HEK293 (cell line): ENCODE data around the gene CCL8.

Experiments used
- CTCF ChIA-PET: fragments of 350-600 bp; formaldehyde crosslinking; extraction: SDS; loops from one replicate; lab custom pipeline; 2021; ENCODE audit warnings: antibody characterized with exemption; lab: Yijun Ruan, JAX
- POLR2A ChIA-PET: fragments of 300-600 bp; formaldehyde crosslinking; extraction: SDS; loops from one replicate; lab custom pipeline; 2020; ENCODE audit warnings: antibody characterized with exemption, inconsistent platforms; lab: Yijun Ruan, JAX
- H3K27ac ChIP-seq: fragments of 200-500 bp; sonication (Bioruptor generic); 2 replicates; pipeline ENCODE4 v1.5.1; 2014; ENCODE audit warnings: low read depth, low read length, control low read depth, inconsistent platforms; ENCODE audit errors: extremely low read depth
- H3K36me3 ChIP-seq, 2 experiments: fragments of 200-500 bp in 1 of 2; sonication (Bioruptor generic) in 1 of 2; 1 replicate in 1 of 2; 2 replicates in 1 of 2; pipeline ENCODE4 v1.5.1; 2014 to 2017; ENCODE audit warnings: inconsistent platforms in 2 of 2, low read length in 2 of 2; ENCODE audit not compliant: control insufficient read depth in 2 of 2, insufficient read depth in 1 of 2
- H3K4me1 ChIP-seq: fragments of 200-500 bp; sonication (Bioruptor generic); 2 replicates; pipeline ENCODE4 v1.5.1; 2014; ENCODE audit warnings: mild to moderate bottlenecking, low read length, inconsistent platforms; ENCODE audit not compliant: control insufficient read depth, insufficient read depth
- H3K4me3 ChIP-seq: 2 replicates; pipeline ENCODE4 v1.5.1; 2011; ENCODE audit warnings: low read depth, mild to moderate bottlenecking, control low read depth, low read length, moderate library complexity
- H3K9me3 ChIP-seq: fragments of 200-500 bp; sonication (Bioruptor generic); 2 replicates; pipeline ENCODE4 v1.5.1; 2014; ENCODE audit warnings: low read depth, low read length, inconsistent platforms; ENCODE audit not compliant: control insufficient read depth, insufficient read depth
- MZF1 ChIP-seq: fragments of 450-650 bp; formaldehyde crosslinking; IDR thresholded peaks from 2 replicates; pipeline ENCODE4 v1.5.1; 2017; ENCODE audit warnings: missing biosample characterization, missing genetic modification characterization, borderline replicate concordance
- ZBTB1 ChIP-seq: fragments of 450-650 bp; formaldehyde crosslinking; IDR thresholded peaks from 2 replicates; pipeline ENCODE4 v1.5.1; 2016; ENCODE audit warnings: missing biosample characterization, missing genetic modification characterization
- ZFP41 ChIP-seq: fragments of 450-650 bp; formaldehyde crosslinking; IDR thresholded peaks from 2 replicates; pipeline ENCODE4 v1.5.1; 2016; ENCODE audit warnings: missing biosample characterization, missing genetic modification characterization, borderline replicate concordance
- ZNF132 ChIP-seq: fragments of 450-650 bp; formaldehyde crosslinking; IDR thresholded peaks from 2 replicates; pipeline ENCODE4 v1.5.1; 2017; ENCODE audit warnings: missing biosample characterization, missing genetic modification characterization, borderline replicate concordance
- ZNF146 ChIP-seq: fragments of 450-650 bp; formaldehyde crosslinking; IDR thresholded peaks from 2 replicates; pipeline ENCODE4 v1.5.1; 2016; ENCODE audit warnings: missing biosample characterization, missing genetic modification characterization
- ZNF174 ChIP-seq: fragments of 450-650 bp; formaldehyde crosslinking; IDR thresholded peaks from 2 replicates; pipeline ENCODE4 v1.5.0; 2017; ENCODE audit warnings: missing biosample characterization, mild to moderate bottlenecking, missing genetic modification characterization
- ZNF292 ChIP-seq: fragments of 450-650 bp; formaldehyde crosslinking; IDR thresholded peaks from 2 replicates; pipeline ENCODE4 v1.5.1; 2016; ENCODE audit warnings: low read depth, missing biosample characterization, missing genetic modification characterization, borderline replicate concordance
- ZNF354C ChIP-seq: fragments of 450-650 bp; formaldehyde crosslinking; IDR thresholded peaks from 2 replicates; pipeline ENCODE4 v1.5.1; 2016; ENCODE audit warnings: missing biosample characterization, missing genetic modification characterization, low read depth, borderline replicate concordance
- ZNF548 ChIP-seq: fragments of 450-650 bp; formaldehyde crosslinking; IDR thresholded peaks from 2 replicates; pipeline ENCODE4 v1.5.1; 2016; ENCODE audit warnings: missing biosample characterization, missing genetic modification characterization
- ZNF549 ChIP-seq: fragments of 450-650 bp; IDR thresholded peaks from 2 replicates; pipeline ENCODE4 v1.5.1; 2018; ENCODE audit warnings: missing biosample characterization, missing genetic modification characterization, mild to moderate bottlenecking, inconsistent platforms, moderate library complexity
- ZNF555 ChIP-seq: fragments of 450-650 bp; formaldehyde crosslinking; conservative IDR thresholded peaks from 2 replicates; pipeline ENCODE4 v1.5.1; 2017; ENCODE audit warnings: missing biosample characterization, mild to moderate bottlenecking, missing genetic modification characterization, inconsistent platforms
- ZNF560 ChIP-seq: fragments of 450-650 bp; formaldehyde crosslinking; IDR thresholded peaks from 2 replicates; pipeline ENCODE4 v1.5.1; 2017; ENCODE audit warnings: missing biosample characterization, missing genetic modification characterization, borderline replicate concordance
- ZNF571 ChIP-seq: fragments of 450-650 bp; formaldehyde crosslinking; IDR thresholded peaks from 2 replicates; pipeline ENCODE4 v1.5.0; 2017; ENCODE audit warnings: missing biosample characterization, missing genetic modification characterization
- ZNF629 ChIP-seq: fragments of 450-650 bp; formaldehyde crosslinking; IDR thresholded peaks from 2 replicates; pipeline ENCODE4 v1.5.1; 2017; ENCODE audit warnings: missing biosample characterization, missing genetic modification characterization
- ZNF639 ChIP-seq: fragments of 450-650 bp; formaldehyde crosslinking; IDR thresholded peaks from 2 replicates; pipeline ENCODE4 v1.5.1; 2016; ENCODE audit warnings: missing biosample characterization, missing genetic modification characterization
- ZNF76 ChIP-seq: fragments of 450-650 bp; formaldehyde crosslinking; IDR thresholded peaks from 2 replicates; pipeline ENCODE4; 2016; ENCODE audit warnings: low read depth, missing biosample characterization, missing genetic modification characterization, borderline replicate concordance
- ZNF776 ChIP-seq: fragments of 450-650 bp; formaldehyde crosslinking; IDR thresholded peaks from 2 replicates; pipeline ENCODE4 v1.5.0; 2017; ENCODE audit warnings: missing biosample characterization, missing genetic modification characterization, borderline replicate concordance
- TF ChIP-seq, protein P1 (sequence below): fragments of 450-650 bp; formaldehyde crosslinking; IDR thresholded peaks from 2 replicates; pipeline ENCODE4 v1.5.1; 2016; ENCODE audit warnings: missing biosample characterization, missing genetic modification characterization
- TF ChIP-seq, protein P2 (sequence below): fragments of 450-650 bp; formaldehyde crosslinking; IDR thresholded peaks from 2 replicates; pipeline ENCODE4 v1.5.1; 2016; ENCODE audit warnings: missing biosample characterization, missing genetic modification characterization, borderline replicate concordance

The CCL8 gene

GRCh38 chr17:34305061-34305460 lies 14.2 kb upstream of the CCL8 start (continued):
- TF ChIP-seq, protein P1, sequence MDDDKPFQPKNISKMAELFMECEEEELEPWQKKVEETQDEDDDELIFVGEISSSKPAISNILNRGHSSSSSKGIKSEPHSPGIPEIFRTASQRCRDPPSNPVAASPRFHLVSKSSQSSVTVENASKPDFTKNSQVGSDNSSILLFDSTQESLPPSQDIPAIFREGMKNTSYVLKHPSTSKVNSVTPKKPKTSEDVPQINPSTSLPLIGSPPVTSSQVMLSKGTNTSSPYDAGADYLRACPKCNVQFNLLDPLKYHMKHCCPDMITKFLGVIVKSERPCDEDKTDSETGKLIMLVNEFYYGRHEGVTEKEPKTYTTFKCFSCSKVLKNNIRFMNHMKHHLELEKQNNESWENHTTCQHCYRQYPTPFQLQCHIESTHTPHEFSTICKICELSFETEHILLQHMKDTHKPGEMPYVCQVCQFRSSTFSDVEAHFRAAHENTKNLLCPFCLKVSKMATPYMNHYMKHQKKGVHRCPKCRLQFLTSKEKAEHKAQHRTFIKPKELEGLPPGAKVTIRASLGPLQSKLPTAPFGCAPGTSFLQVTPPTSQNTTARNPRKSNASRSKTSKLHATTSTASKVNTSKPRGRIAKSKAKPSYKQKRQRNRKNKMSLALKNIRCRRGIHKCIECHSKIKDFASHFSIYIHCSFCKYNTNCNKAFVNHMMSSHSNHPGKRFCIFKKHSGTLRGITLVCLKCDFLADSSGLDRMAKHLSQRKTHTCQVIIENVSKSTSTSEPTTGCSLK (tag by site-specific recombination), result no peak
- TF ChIP-seq ZNF354C (tag by site-specific recombination) (no peak), ZNF292 (tag by site-specific recombination) (no peak)
- TF ChIP-seq, all 188 proteins: peak for 0

DNA sequence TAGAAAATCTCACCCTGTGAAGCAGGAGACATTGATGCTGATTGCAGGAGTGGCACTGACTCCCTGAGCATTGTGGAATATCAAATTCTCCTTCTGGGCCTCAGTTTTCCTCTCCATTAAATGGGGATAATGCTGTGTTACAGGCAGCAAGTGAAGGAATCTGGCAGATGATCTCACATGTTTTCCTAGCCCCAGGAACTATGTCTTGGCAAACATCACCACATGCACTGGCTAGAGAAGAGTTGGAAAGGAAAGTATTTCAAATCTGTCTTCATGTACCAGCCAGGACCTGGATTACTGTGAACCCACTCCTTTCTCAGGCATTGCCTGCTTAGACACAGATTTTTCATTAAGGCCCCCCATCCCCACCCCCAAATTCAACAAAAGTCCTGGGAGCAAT lies 13.6 kb upstream of the CCL8 start:
- no peak overlapping the region for H3K4me3 ChIP-seq
- no peaks in the 10 kb centered on the region for H3K36me3 ChIP-seq
- TF ChIP-seq ZNF132 (tag by site-specific recombination) (no peak), ZNF548 (no peak)
- H3K27ac ChIP-seq, result no peak overlapping the region
- H3K9me3 ChIP-seq, result no peaks in the 10 kb centered on the region
- ChIA-PET CTCF (interaction anchor here (0.6 to 15.4 kb wide), 20 partner anchors 10 to 154 kb away, joined by 3 to 206 read pairs (median 4); partner anchors contain the start of gene CCL1), POLR2A (no interaction called here)
- H3K4me1 ChIP-seq, result no peaks in the 10 kb centered on the region

DNA sequence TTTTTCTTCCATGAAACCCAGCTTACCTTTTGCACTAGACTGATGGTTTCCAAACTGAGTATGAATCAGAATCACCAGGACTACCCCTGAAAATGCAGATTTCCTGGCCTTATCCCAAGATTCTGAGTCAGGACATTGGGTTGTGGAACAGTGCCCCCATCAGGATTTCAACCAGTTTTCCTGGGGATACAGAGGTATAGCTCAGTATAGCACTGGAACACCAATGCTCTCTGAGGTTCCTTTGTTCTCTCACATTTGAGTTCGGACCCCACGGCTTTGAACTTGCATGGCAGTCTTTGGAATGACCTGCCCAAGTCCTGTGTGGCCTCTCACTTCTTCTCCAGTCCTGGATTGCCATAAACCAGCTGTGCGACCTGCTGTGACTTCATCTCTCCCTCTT lies 12.8 kb upstream of the CCL8 start:
- no peak overlapping the region for H3K4me3 ChIP-seq
- CTCF ChIA-PET, result interaction anchor here (0.6 to 15.4 kb wide), 21 partner anchors 10 to 609 kb away, joined by 3 to 206 read pairs (median 4); partner anchors contain the start of gene CCL1
- no peak overlapping the region for H3K27ac ChIP-seq
- no peaks in the 10 kb centered on the region for H3K4me1 ChIP-seq
- no peaks in the 10 kb centered on the region for H3K9me3 ChIP-seq
- TF ChIP-seq, protein P1 (tag by site-specific recombination), result no peak
- TF ChIP-seq ZNF560 (tag by site-specific recombination) (no peak), ZFP41 (tag by site-specific recombination) (no peak), ZNF146 (tag by site-specific recombination) (no peak), ZNF555 (tag by site-specific recombination) (no peak), ZBTB1 (tag by site-specific recombination) (no peak), MZF1 (tag by site-specific recombination) (no peak), ZNF571 (tag by site-specific recombination) (no peak), ZNF639 (tag by site-specific recombination) (no peak), ZNF174 (no peak), ZNF549 (tag by site-specific recombination) (no peak), ZNF629 (no peak), ZNF76 (tag by site-specific recombination) (no peak), ZNF776 (tag by site-specific recombination) (no peak)
- TF ChIP-seq, protein P2, sequence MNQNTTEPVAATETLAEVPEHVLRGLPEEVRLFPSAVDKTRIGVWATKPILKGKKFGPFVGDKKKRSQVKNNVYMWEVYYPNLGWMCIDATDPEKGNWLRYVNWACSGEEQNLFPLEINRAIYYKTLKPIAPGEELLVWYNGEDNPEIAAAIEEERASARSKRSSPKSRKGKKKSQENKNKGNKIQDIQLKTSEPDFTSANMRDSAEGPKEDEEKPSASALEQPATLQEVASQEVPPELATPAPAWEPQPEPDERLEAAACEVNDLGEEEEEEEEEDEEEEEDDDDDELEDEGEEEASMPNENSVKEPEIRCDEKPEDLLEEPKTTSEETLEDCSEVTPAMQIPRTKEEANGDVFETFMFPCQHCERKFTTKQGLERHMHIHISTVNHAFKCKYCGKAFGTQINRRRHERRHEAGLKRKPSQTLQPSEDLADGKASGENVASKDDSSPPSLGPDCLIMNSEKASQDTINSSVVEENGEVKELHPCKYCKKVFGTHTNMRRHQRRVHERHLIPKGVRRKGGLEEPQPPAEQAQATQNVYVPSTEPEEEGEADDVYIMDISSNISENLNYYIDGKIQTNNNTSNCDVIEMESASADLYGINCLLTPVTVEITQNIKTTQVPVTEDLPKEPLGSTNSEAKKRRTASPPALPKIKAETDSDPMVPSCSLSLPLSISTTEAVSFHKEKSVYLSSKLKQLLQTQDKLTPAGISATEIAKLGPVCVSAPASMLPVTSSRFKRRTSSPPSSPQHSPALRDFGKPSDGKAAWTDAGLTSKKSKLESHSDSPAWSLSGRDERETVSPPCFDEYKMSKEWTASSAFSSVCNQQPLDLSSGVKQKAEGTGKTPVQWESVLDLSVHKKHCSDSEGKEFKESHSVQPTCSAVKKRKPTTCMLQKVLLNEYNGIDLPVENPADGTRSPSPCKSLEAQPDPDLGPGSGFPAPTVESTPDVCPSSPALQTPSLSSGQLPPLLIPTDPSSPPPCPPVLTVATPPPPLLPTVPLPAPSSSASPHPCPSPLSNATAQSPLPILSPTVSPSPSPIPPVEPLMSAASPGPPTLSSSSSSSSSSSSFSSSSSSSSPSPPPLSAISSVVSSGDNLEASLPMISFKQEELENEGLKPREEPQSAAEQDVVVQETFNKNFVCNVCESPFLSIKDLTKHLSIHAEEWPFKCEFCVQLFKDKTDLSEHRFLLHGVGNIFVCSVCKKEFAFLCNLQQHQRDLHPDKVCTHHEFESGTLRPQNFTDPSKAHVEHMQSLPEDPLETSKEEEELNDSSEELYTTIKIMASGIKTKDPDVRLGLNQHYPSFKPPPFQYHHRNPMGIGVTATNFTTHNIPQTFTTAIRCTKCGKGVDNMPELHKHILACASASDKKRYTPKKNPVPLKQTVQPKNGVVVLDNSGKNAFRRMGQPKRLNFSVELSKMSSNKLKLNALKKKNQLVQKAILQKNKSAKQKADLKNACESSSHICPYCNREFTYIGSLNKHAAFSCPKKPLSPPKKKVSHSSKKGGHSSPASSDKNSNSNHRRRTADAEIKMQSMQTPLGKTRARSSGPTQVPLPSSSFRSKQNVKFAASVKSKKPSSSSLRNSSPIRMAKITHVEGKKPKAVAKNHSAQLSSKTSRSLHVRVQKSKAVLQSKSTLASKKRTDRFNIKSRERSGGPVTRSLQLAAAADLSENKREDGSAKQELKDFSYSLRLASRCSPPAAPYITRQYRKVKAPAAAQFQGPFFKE (tag by site-specific recombination), result no peak
- no peaks in the 10 kb centered on the region for H3K36me3 ChIP-seq
- POLR2A ChIA-PET, result no interaction called here
